ENCODE data around the gene UQCC2.

Gene UQCC2

GRCh38 chr6:33744001-33744848 is 32.7 kb upstream of the UQCC2 start:
- no peak for TF ChIP-seq ZFX (IDR thresholded peaks at IDR 0.05)
- peak; percentile 98 for TF ChIP-seq CTCF (conservative IDR thresholded peaks at IDR 0.05)
- H3K27ac ChIP-seq: peak overlapping the region; percentile 30

- H3K27ac ChIP-seq: no peak overlapping the region
- TF ChIP-seq CTCF (conservative IDR thresholded peaks at IDR 0.05): no peak
- no peak for TF ChIP-seq ZFX (IDR thresholded peaks at IDR 0.05)
Observed at GRCh38 chr6:33742837-33743236, 31.3 kb upstream of the UQCC2 start.

GRCh38 chr6:33742092-33742491 is 30.6 kb upstream of the UQCC2 start:
- H3K27ac ChIP-seq: no peak overlapping the region
- TF ChIP-seq CTCF (conservative IDR thresholded peaks at IDR 0.05) (no peak), ZFX (IDR thresholded peaks at IDR 0.05) (no peak)

- peak overlapping the region; percentile 9; the same call in 1 of the 2 replicates for H3K27ac ChIP-seq
- TF ChIP-seq CTCF (conservative IDR thresholded peaks at IDR 0.05) (no peak), ZFX (IDR thresholded peaks at IDR 0.05) (no peak)
Observed at GRCh38 chr6:33740794-33741193, 29.3 kb upstream of the UQCC2 start.

- no peak for TF ChIP-seq CTCF (conservative IDR thresholded peaks at IDR 0.05)
- no peak for TF ChIP-seq ZFX (IDR thresholded peaks at IDR 0.05)
- peak overlapping the region; percentile 9 for H3K27ac ChIP-seq
Observed at GRCh38 chr6:33740204-33740608, 28.7 kb upstream of the UQCC2 start.

- TF ChIP-seq CTCF (conservative IDR thresholded peaks at IDR 0.05) (no peak), ZFX (IDR thresholded peaks at IDR 0.05) (no peak)
- H3K27ac ChIP-seq: peak overlapping the region; percentile 9
Observed at GRCh38 chr6:33739571-33739970, 28.1 kb upstream of the UQCC2 start.

GRCh38 chr6:33738879-33739278 is 27.4 kb upstream of the UQCC2 start:
- no peak for TF ChIP-seq CTCF (conservative IDR thresholded peaks at IDR 0.05)
- no peak for TF ChIP-seq ZFX (IDR thresholded peaks at IDR 0.05)
- no peak overlapping the region for H3K27ac ChIP-seq

All from C4-2B (cell line).